Measurements from ENCODE around the gene BANK1.

BANK1 gene

GRCh38 chr4:101938836-101939235 is 148.3 kb downstream of the BANK1 start:
- H3K4me3 ChIP-seq (ENCODE audit: low read length), result no peak overlapping the region
- DNase-seq (ENCODE audit: low read depth), result no peak

DNA sequence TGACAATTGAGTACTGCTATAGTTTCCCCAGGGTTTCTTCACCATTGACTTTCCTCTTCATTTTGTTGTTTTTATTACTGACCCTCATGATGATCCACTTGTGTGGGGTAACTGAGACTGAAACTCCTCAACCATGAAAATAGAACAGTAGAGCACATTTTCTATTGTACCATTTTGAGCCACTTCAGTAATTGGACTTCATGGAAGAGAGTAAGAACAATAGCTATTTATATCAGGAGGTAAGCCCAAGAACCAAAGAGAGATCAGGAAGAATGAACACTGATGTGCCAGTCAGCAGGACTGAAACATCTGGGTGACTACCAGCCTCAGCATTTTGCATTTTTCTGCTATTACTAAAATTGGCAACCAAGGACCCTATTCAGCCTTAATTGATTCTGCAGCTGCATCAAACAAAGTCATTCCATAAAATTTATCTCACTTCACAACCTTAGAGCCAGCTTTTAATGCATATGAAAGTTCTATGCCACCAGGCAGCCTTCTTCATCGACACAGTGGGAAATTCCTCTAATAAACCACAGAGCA is 151.4 kb downstream of the BANK1 start:
- DNase-seq (ENCODE audit: low read depth), result no peak
- TF ChIP-seq CTCF (IDR thresholded peaks at IDR 0.05; ENCODE audit: insufficient read depth, low read depth, low read length, missing control alignments), result no peak
- no peak overlapping the region for H3K4me3 ChIP-seq (ENCODE audit: low read length)

More at GRCh38 chr4:101938836-101939235, 148.3 kb downstream of the BANK1 start:
- TF ChIP-seq CTCF (IDR thresholded peaks at IDR 0.05; ENCODE audit: insufficient read depth, low read depth, low read length, missing control alignments), result no peak

- no peak overlapping the region for H3K4me3 ChIP-seq (ENCODE audit: low read length)
- no peak for DNase-seq (ENCODE audit: low read depth)
- TF ChIP-seq CTCF (IDR thresholded peaks at IDR 0.05; ENCODE audit: insufficient read depth, low read depth, low read length, missing control alignments), result no peak
These were observed 152.4 kb downstream of the BANK1 start for GRCh38 chr4:101942891-101943290.

DNA sequence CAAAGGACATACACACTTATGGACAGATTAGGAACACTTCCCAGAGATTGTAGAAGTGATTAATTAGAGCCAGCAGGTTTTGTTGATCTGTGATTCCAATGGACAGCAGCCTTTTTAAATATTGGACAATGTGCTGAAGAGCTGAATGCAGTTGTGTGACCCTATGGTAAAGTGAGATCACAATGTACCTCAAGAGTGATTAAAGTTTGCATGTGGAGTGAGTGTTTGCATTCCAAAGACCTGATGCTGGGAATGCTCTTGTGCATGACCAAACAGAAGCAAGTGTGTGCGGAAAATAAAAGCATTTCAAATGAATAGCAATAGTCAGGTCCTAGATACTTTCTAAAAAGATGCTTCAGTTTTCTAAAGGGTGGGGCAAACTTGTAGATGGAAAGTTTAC is 154.1 kb downstream of the BANK1 start:
- H3K4me3 ChIP-seq (ENCODE audit: low read length), result no peak overlapping the region
- DNase-seq (ENCODE audit: low read depth), result peak; percentile 55
- TF ChIP-seq CTCF (IDR thresholded peaks at IDR 0.05; ENCODE audit: insufficient read depth, low read depth, low read length, missing control alignments), result no peak

GRCh38 chr4:101948055-101948454 is 157.5 kb downstream of the BANK1 start:
- no peak overlapping the region for H3K4me3 ChIP-seq (ENCODE audit: low read length)
- TF ChIP-seq CTCF (IDR thresholded peaks at IDR 0.05; ENCODE audit: insufficient read depth, low read depth, low read length, missing control alignments), result no peak
- no peak for DNase-seq (ENCODE audit: low read depth)

GRCh38 chr4:101948951-101949350 is 158.4 kb downstream of the BANK1 start:
- no peak for TF ChIP-seq CTCF (IDR thresholded peaks at IDR 0.05; ENCODE audit: insufficient read depth, low read depth, low read length, missing control alignments)
- no peak overlapping the region for H3K4me3 ChIP-seq (ENCODE audit: low read length)
- no peak for DNase-seq (ENCODE audit: low read depth)

GRCh38 chr4:101950258-101950979 is 159.9 kb downstream of the BANK1 start:
- no peak for DNase-seq (ENCODE audit: low read depth)
- H3K4me3 ChIP-seq (ENCODE audit: low read length), result no peak overlapping the region
- no peak for TF ChIP-seq CTCF (IDR thresholded peaks at IDR 0.05; ENCODE audit: insufficient read depth, low read depth, low read length, missing control alignments)
